UCSD-AML1 (cell line): ENCODE data around the gene LRRC36.

Source experiments
- DNase-seq: peaks from one replicate; lab custom pipeline; 2025; ENCODE audit not compliant: unreplicated experiment; lab: John Stamatoyannopoulos, UW

LRRC36 gene

GRCh38 chr16:67294171-67294757 is 32.4 kb upstream of the LRRC36 start:
- DNase-seq = no peak

- no peak for DNase-seq
Observed at GRCh38 chr16:67294938-67295361, 31.7 kb upstream of the LRRC36 start.

- no peak for DNase-seq
Observed at GRCh38 chr16:67296420-67296819, 30.2 kb upstream of the LRRC36 start.

- DNase-seq = no peak
Observed at GRCh38 chr16:67298277-67298676, 28.3 kb upstream of the LRRC36 start.

GRCh38 chr16:67299269-67299668 is 27.3 kb upstream of the LRRC36 start:
- no peak for DNase-seq

GRCh38 chr16:67301080-67301782 is 25.4 kb upstream of the LRRC36 start:
- DNase-seq = no peak

- no peak for DNase-seq
Observed at GRCh38 chr16:67302076-67302475, 24.5 kb upstream of the LRRC36 start.

GRCh38 chr16:67302970-67303369 is 23.6 kb upstream of the LRRC36 start:
- no peak for DNase-seq

GRCh38 chr16:67304020-67304419 is 22.6 kb upstream of the LRRC36 start:
- no peak for DNase-seq

GRCh38 chr16:67305216-67306071 is 21.2 kb upstream of the LRRC36 start:
- DNase-seq = no peak

GRCh38 chr16:67310561-67310960 is 16.1 kb upstream of the LRRC36 start:
- DNase-seq = no peak

- no peak for DNase-seq
Observed at GRCh38 chr16:67311607-67312488, 14.8 kb upstream of the LRRC36 start.

GRCh38 chr16:67312719-67313118 is 13.9 kb upstream of the LRRC36 start:
- no peak for DNase-seq

GRCh38 chr16:67317853-67318252 is 8.8 kb upstream of the LRRC36 start:
- no peak for DNase-seq

GRCh38 chr16:67326115-67326471 is 522 bp upstream of the LRRC36 start:
- DNase-seq = no peak

GRCh38 chr16:67327743-67328142 is 1.1 kb downstream of the LRRC36 start:
- DNase-seq = no peak

- no peak for DNase-seq
Observed at GRCh38 chr16:67329901-67330300, 3.3 kb downstream of the LRRC36 start.

- DNase-seq = no peak
Observed at GRCh38 chr16:67333315-67333714, 6.7 kb downstream of the LRRC36 start.

GRCh38 chr16:67336116-67336515 is 9.5 kb downstream of the LRRC36 start:
- DNase-seq = no peak

GRCh38 chr16:67336648-67337047 is 10.0 kb downstream of the LRRC36 start:
- DNase-seq = no peak

GRCh38 chr16:67339453-67339852 is 12.8 kb downstream of the LRRC36 start:
- no peak for DNase-seq
